ENCODE measurements around the gene FBXO42. TPM values are rescaled to one million over a fixed set of nuclear protein-coding genes. Genes with fewer than 3 reads are reported as not detected.

FBXO42 gene
- total and polyA plus RNA-seq, 2 donors (not counting 3 experiments of a cell fraction or from before 2014, with no cell fraction given) = 16.3 to 20.4 TPM

DNA sequence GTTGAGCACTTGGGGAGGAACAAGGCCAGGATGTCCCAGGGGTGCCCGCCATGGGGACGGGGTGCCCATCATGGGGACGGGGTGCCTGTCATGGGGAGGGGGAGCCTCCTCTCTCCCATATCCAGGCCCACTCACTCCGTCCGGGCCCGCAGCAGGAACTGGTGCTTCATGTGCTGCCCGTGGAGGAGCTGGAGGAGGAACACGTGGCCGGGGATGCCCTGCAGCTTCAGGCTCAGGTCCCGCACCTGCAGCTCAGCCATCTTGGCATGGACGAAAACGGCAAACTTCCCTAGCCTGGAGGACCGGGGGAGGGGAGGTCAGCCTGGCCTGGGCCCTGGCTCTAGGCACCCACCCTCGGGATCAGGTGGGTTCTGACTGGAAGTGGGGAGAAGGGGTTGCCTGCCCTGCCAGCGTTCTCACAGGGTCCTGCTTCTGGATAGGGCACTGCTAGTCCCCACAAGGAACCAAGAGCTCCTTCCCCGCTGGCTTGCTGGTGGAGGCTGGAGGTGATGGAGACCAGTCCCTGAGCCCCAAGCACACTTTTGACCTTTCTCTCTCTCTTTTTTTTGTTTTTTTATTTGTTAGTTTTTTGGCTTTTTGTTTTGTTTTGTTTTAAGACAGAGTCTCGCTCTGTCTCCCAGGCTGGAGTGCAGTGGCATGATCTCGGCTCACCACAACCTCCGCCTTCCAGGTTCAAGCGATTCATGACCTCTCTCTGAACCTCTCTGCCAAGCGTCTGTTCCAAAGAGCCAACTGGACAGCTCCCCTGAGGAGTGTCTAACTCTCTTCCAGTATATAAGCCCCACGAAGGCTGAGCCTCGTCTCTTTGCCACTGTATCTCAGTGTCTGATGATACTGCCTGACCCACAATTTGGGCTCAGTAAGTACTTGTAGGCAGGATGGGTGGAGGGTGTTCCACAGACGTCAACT, 149.7 kb downstream of the FBXO42 start:
- Histone ChIP-seq H3K27me3 (ENCODE audit: control insufficient read depth in 2 of 2, insufficient read depth in 2 of 2, low read length in 2 of 2) (no peaks in the 10 kb centered on the region), H4K20me1 (replicated peaks; ENCODE audit: control insufficient read depth, extremely low read depth, insufficient read depth, low read length) (no peaks in the 10 kb centered on the region), H3K4me1 (ENCODE audit: control insufficient read depth, extremely low read depth, insufficient read depth, low read length) (peaks cover 9% of the 10 kb centered on the region), H3K79me2 (ENCODE audit: control insufficient read depth, insufficient read depth, low read length) (no peaks in the 10 kb centered on the region), H3K9ac (replicated peaks; ENCODE audit: extremely low read depth, insufficient read depth, low read length) (no peak overlapping the region), H3K4me3 (replicated peaks in 1 of 3; ENCODE audit: insufficient read depth in 1 of 3, low read depth in 1 of 3, low read length in 3 of 3) (no peak overlapping the region), H3K4me2 (ENCODE audit: insufficient read depth, low read length) (no peak overlapping the region), H3K9me1 (replicated peaks; ENCODE audit: control insufficient read depth, extremely low read depth, insufficient read depth, low read length) (no peaks in the 10 kb centered on the region), H3K36me3 (ENCODE audit: control insufficient read depth in 2 of 2, extremely low read depth in 1 of 2, insufficient read depth in 2 of 2, low read length in 2 of 2) (no peaks in the 10 kb centered on the region), H3K27ac (ENCODE audit: insufficient read depth, low read depth, low read length) (no peak overlapping the region), H3K9me3 (replicated peaks; ENCODE audit: control insufficient read depth, insufficient read depth, low read length) (no peaks in the 10 kb centered on the region), H2AFZ (ENCODE audit: low read depth, low read length) (no peak overlapping the region)
- DNase-seq (ENCODE audit: low read depth, low spot score) = no peak
- FAIRE-seq = no peak
- TF ChIP-seq GATA2 (IDR thresholded peaks at IDR 0.05; ENCODE audit: insufficient read depth, insufficient read length, low read depth, low read length) (no peak), EZH2 (IDR thresholded peaks at IDR 0.05; ENCODE audit: borderline replicate concordance, low read depth, low read length, severe bottlenecking) (no peak), MYC (IDR thresholded peaks at IDR 0.05; ENCODE audit: low read depth, low read length) (no peak), POLR2AphosphoS5 (IDR thresholded peaks at IDR 0.05; ENCODE audit: insufficient read depth, low read depth, low read length) (no peak), JUN (IDR thresholded peaks at IDR 0.05; ENCODE audit: borderline replicate concordance, insufficient read depth, insufficient read length, low read depth) (no peak), FOS (IDR thresholded peaks at IDR 0.05; ENCODE audit: borderline replicate concordance, insufficient read depth, low read length) (no peak), POLR2A (IDR thresholded peaks at IDR 0.05; ENCODE audit: low read depth, low read length) (no peak)
- TF ChIP-seq, protein P1, sequence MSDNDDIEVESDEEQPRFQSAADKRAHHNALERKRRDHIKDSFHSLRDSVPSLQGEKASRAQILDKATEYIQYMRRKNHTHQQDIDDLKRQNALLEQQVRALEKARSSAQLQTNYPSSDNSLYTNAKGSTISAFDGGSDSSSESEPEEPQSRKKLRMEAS (IDR thresholded peaks at IDR 0.05; ENCODE audit: insufficient read depth, insufficient read length) = no peak
- TF ChIP-seq, protein P2, sequence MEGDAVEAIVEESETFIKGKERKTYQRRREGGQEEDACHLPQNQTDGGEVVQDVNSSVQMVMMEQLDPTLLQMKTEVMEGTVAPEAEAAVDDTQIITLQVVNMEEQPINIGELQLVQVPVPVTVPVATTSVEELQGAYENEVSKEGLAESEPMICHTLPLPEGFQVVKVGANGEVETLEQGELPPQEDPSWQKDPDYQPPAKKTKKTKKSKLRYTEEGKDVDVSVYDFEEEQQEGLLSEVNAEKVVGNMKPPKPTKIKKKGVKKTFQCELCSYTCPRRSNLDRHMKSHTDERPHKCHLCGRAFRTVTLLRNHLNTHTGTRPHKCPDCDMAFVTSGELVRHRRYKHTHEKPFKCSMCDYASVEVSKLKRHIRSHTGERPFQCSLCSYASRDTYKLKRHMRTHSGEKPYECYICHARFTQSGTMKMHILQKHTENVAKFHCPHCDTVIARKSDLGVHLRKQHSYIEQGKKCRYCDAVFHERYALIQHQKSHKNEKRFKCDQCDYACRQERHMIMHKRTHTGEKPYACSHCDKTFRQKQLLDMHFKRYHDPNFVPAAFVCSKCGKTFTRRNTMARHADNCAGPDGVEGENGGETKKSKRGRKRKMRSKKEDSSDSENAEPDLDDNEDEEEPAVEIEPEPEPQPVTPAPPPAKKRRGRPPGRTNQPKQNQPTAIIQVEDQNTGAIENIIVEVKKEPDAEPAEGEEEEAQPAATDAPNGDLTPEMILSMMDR (IDR thresholded peaks at IDR 0.05; ENCODE audit: extremely low read depth in 1 of 2, insufficient read depth in 1 of 2, low read depth in 1 of 2, low read length in 2 of 2) = no peak
- dilution Hi-C loops (cut with MboI; ENCODE audit: extremely low pct_ligation_motif_present, low sequenced_read_pairs) = no loop called here
- CTCF ChIA-PET = interaction anchor here (0.7 to 3.5 kb wide), 2 partner anchors 16 to 161 kb away, joined by 3 to 29 read pairs; no protein-coding TSS in a partner anchor
- no TSS peak for BruUV-seq (replicated peaks)
- intact Hi-C loops (cut with micrococcal nuclease) = loop anchor here (10.0 kb wide), 1 partner anchor 242 kb away; the partner anchor contains the start of gene NECAP2
- POLR2A ChIA-PET = no interaction called here

Measured in endothelial cell of umbilical vein (primary cell).